GM12875 (cell line): ENCODE measurements around the gene PPP2R5B.

Source experiments
- H3K4me3 ChIP-seq: one replicate; pipeline ENCODE4 v1.5.1; 2011; ENCODE audit warnings: low read depth, low read length, control low read depth
- TF ChIP-seq, protein P1 (sequence below): IDR thresholded peaks from 2 replicates; pipeline ENCODE4 v1.5.1; 2011; ENCODE audit warnings: low read depth, mild to moderate bottlenecking, control low read depth, inconsistent platforms, low read length, moderate library complexity, borderline replicate concordance; ENCODE audit not compliant: insufficient read depth

PPP2R5B gene

GRCh38 chr11:64920124-64920523 lies 4.4 kb upstream of the PPP2R5B start:
- TF ChIP-seq, protein P1, sequence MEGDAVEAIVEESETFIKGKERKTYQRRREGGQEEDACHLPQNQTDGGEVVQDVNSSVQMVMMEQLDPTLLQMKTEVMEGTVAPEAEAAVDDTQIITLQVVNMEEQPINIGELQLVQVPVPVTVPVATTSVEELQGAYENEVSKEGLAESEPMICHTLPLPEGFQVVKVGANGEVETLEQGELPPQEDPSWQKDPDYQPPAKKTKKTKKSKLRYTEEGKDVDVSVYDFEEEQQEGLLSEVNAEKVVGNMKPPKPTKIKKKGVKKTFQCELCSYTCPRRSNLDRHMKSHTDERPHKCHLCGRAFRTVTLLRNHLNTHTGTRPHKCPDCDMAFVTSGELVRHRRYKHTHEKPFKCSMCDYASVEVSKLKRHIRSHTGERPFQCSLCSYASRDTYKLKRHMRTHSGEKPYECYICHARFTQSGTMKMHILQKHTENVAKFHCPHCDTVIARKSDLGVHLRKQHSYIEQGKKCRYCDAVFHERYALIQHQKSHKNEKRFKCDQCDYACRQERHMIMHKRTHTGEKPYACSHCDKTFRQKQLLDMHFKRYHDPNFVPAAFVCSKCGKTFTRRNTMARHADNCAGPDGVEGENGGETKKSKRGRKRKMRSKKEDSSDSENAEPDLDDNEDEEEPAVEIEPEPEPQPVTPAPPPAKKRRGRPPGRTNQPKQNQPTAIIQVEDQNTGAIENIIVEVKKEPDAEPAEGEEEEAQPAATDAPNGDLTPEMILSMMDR = no peak
- no peak overlapping the region for H3K4me3 ChIP-seq

DNA sequence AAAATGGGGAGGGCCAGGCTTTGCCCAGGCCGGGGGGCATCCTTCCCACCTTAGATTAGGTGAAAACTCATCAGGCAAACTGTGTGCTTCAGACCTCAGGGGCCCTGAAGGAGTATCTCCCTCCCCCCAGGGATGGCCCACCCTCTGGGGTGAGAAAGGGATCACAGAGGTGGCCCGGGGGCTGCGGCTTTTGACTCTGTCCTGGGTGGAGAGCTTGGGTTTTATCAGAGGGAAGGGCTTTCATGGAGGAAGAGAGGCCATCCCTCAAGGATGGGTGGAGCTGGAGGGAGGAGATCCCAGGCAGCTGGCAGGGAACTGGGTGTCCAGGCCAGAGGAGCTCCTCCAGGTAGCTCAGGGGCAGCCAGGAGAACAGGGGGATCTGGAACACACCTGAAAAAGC lies 3.1 kb upstream of the PPP2R5B start:
- no peak overlapping the region for H3K4me3 ChIP-seq
- TF ChIP-seq, protein P1 = no peak

- TF ChIP-seq, protein P1 = no peak
- H3K4me3 ChIP-seq = no peak overlapping the region
Measured at GRCh38 chr11:64923151-64923661, 1.3 kb upstream of the PPP2R5B start.

- TF ChIP-seq, protein P1 = no peak
- peak overlapping the region; percentile 65 for H3K4me3 ChIP-seq
Measured at GRCh38 chr11:64924910-64925284, 408 bp downstream of the PPP2R5B start.

DNA sequence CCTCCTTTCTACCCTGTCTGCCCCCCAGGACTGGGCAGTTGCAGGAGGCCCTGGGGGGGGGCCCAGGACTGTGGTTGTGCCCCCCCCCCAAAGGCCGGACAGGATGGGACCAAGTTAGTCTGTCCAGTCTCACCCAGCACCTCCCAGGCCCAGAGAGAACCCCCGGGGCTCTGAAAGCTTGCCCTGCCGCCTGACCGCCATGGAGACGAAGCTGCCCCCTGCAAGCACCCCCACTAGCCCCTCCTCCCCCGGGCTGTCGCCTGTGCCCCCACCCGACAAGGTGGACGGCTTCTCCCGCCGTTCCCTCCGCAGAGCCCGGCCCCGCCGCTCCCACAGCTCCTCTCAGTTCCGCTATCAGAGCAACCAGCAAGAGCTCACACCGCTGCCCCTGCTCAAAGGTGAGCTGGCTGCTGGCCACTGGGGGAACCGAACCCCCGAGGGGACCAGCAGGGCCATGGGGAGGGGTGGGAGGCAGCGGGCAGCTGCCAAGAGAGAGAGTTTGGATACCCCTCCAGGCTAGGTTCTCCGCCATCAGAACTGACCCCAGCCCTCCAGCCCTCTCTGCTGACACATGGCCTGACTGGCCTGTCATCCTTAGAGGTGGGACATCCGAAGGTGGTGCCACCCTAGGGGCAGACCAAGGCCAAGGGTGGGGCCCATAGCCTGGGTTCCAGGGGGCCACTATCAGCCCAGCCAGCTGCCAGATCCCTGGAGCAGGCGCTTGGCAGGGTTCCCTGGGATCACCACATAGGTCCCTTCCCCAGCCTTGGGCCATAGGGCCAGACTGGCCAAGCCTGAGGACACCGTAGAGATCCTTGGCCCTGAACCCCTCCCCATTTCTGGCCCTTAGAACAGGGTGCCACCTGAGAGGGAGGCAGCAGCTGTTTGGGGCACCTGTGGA lies 1.3 kb downstream of the PPP2R5B start:
- TF ChIP-seq, protein P1 = no peak
- H3K4me3 ChIP-seq = no peak overlapping the region

GRCh38 chr11:64926689-64927088 lies 2.2 kb downstream of the PPP2R5B start:
- TF ChIP-seq, protein P1 = no peak
- no peak overlapping the region for H3K4me3 ChIP-seq

- TF ChIP-seq, protein P1 = no peak
- H3K4me3 ChIP-seq = no peak overlapping the region
Measured at GRCh38 chr11:64928957-64929356, 4.5 kb downstream of the PPP2R5B start.
